SW 1271 (cell line): ENCODE measurements around the gene SIRT3.

Experiments
- DNase-seq, 2 experiments: peaks; one replicate each; lab custom pipeline; 2025; lab: John Stamatoyannopoulos, UW

The SIRT3 gene

GRCh38 chr11:235997-236773, at the start of gene SIRT3:
TSS of gene SIRT3 (minus strand) at chr11:236342. CDS start at chr11:236328, 14 bp downstream.
- peak; percentile 66 to 75 for DNase-seq

- DNase-seq: no peak
These were observed 49.7 kb upstream of the SIRT3 start for GRCh38 chr11:285894-286220.

GRCh38 chr11:285021-285893, 49.1 kb upstream of the SIRT3 start:
- no peak for DNase-seq

- DNase-seq: no peak
These were observed 48.2 kb upstream of the SIRT3 start for GRCh38 chr11:284105-285020.

GRCh38 chr11:283405-284104, 47.4 kb upstream of the SIRT3 start:
- no peak for DNase-seq

GRCh38 chr11:282630-283360, 46.7 kb upstream of the SIRT3 start:
- no peak for DNase-seq

- DNase-seq: no peak
These were observed 46.0 kb upstream of the SIRT3 start for GRCh38 chr11:282171-282570.

- no peak for DNase-seq
These were observed 45.5 kb upstream of the SIRT3 start for GRCh38 chr11:281486-282161.

GRCh38 chr11:280706-281485, 44.8 kb upstream of the SIRT3 start:
- DNase-seq: no peak

- DNase-seq: no peak
These were observed 44.0 kb upstream of the SIRT3 start for GRCh38 chr11:279966-280705.

GRCh38 chr11:279040-279965, 43.2 kb upstream of the SIRT3 start:
- no peak for DNase-seq

GRCh38 chr11:278001-278951, 42.1 kb upstream of the SIRT3 start, which contains the start of gene NLRP6:
TSS of gene NLRP6 (plus strand) at chr11:278407. CDS start at chr11:278570, 163 bp downstream.
- DNase-seq: no peak

- DNase-seq: no peak
These were observed 40.1 kb upstream of the SIRT3 start for GRCh38 chr11:276219-276618.

- DNase-seq: no peak
These were observed 36.7 kb upstream of the SIRT3 start for GRCh38 chr11:272931-273198.

- no peak for DNase-seq
These were observed 36.2 kb upstream of the SIRT3 start for GRCh38 chr11:272195-272930.

- DNase-seq: no peak
These were observed 35.2 kb upstream of the SIRT3 start for GRCh38 chr11:271319-271715.
